ENCODE results near the gene AFF2.

GRCh38 chrX:149040873-149041535 is 540.6 kb downstream of the AFF2 start:
- TF ChIP-seq EZH2 (IDR thresholded peaks at IDR 0.05; ENCODE audit: insufficient read depth, poor library complexity, severe bottlenecking) (no peak), EZH2phosphoT487 (IDR thresholded peaks at IDR 0.05; ENCODE audit: insufficient read depth, low read depth) (no peak)
